A673 (cell line): ENCODE measurements around the gene MLH3. TPM values are rescaled to one million over a fixed set of nuclear protein-coding genes. Genes with fewer than 3 reads are reported as not detected.

Source experiments
- BruUV-seq: library from RNA; stranded (reverse); fragments of 400-500 nt; replicated peaks from 2 replicates; lab custom pipeline; 2021; lab: Mats Ljungman, UMichigan
- CTCF ChIA-PET: fragments of 300-600 bp; sonication (Branson Sonifier 250); formaldehyde crosslinking; loops from one replicate; lab custom pipeline; 2022; ENCODE audit warnings: antibody characterized with exemption; lab: Charles Lee
- POLR2A ChIA-PET: fragments of 300-600 bp; sonication (Branson Sonifier 250); formaldehyde crosslinking; loops from one replicate; lab custom pipeline; 2022; ENCODE audit warnings: antibody characterized with exemption; ENCODE audit not compliant: low non-redundant PET; lab: Charles Lee
- DNase-seq: peaks from one replicate; pipeline ENCODE4 v3.0.0-alpha.2; 2015; ENCODE audit warnings: low spot score
- H3K27ac ChIP-seq: fragments of 200-600 bp; sonication (generic); 2 replicates; pipeline ENCODE4 v1.5.1; 2016; ENCODE audit warnings: mixed run types, low read depth, mild to moderate bottlenecking, mixed read lengths, antibody characterized with exemption, low read length; ENCODE audit not compliant: poor library complexity, severe bottlenecking
- H3K27me3 ChIP-seq: fragments of 200-600 bp; sonication (generic); replicated peaks from 2 replicates; pipeline ENCODE4 v1.6.1; 2017; ENCODE audit warnings: mixed run types, low read depth, mild to moderate bottlenecking, mixed read lengths, antibody characterized with exemption, low read length; ENCODE audit not compliant: insufficient read depth, poor library complexity
- H3K36me3 ChIP-seq: fragments of 200-600 bp; sonication (generic); 2 replicates; pipeline ENCODE4 v1.6.1; 2016; ENCODE audit warnings: mixed run types, mild to moderate bottlenecking, mixed read lengths, antibody characterized with exemption, low read length; ENCODE audit not compliant: insufficient read depth, poor library complexity, severe bottlenecking
- H3K4me1 ChIP-seq: fragments of 200-600 bp; sonication (generic); 2 replicates; pipeline ENCODE4 v1.6.1; 2017; ENCODE audit warnings: mixed run types, mild to moderate bottlenecking, mixed read lengths, antibody characterized with exemption, low read length; ENCODE audit not compliant: insufficient read depth, poor library complexity, severe bottlenecking
- H3K4me3 ChIP-seq: fragments of 200-600 bp; sonication (generic); 2 replicates; pipeline ENCODE4 v1.5.1; 2016; ENCODE audit warnings: low read depth, mixed run types, mild to moderate bottlenecking, mixed read lengths, low read length; ENCODE audit not compliant: poor library complexity, severe bottlenecking
- H3K9me3 ChIP-seq: fragments of 200-600 bp; sonication (generic); 2 replicates; pipeline ENCODE4 v1.6.1; 2016; ENCODE audit warnings: mixed run types, low read depth, mild to moderate bottlenecking, mixed read lengths, antibody characterized with exemption, low read length; ENCODE audit not compliant: poor library complexity, severe bottlenecking
- EZH2 ChIP-seq: fragments of 200-600 bp; sonication (generic); IDR thresholded peaks from 2 replicates; pipeline ENCODE4 v1.6.1; 2017; ENCODE audit warnings: borderline replicate concordance, low read depth, mild to moderate bottlenecking, mixed read lengths, antibody characterized with exemption, low read length; ENCODE audit not compliant: poor library complexity, severe bottlenecking
- intact Hi-C: fragments of 100-400 bp; cut with micrococcal nuclease; formaldehyde crosslinking; loops from one replicate; pipeline ENCODE4 v1.10.0; 2022; ENCODE audit not compliant: unreplicated experiment
- total RNA-seq: library from RNA; stranded (reverse); gene quantifications from 2 replicates; pipeline ENCODE4 v1.2.3, GENCODE V29; 2021
- TF ChIP-seq, protein P1 (sequence below): fragments of 300-800, 200-600 bp; sonication (generic); conservative IDR thresholded peaks from 2 replicates; pipeline ENCODE4 v1.5.1; 2017; ENCODE audit warnings: low read depth, mild to moderate bottlenecking, antibody characterized with exemption, low read length, moderate library complexity, mixed read lengths

MLH3 gene
- total RNA-seq, 1 experiment from 2014 or later, result 24.0 TPM

DNA sequence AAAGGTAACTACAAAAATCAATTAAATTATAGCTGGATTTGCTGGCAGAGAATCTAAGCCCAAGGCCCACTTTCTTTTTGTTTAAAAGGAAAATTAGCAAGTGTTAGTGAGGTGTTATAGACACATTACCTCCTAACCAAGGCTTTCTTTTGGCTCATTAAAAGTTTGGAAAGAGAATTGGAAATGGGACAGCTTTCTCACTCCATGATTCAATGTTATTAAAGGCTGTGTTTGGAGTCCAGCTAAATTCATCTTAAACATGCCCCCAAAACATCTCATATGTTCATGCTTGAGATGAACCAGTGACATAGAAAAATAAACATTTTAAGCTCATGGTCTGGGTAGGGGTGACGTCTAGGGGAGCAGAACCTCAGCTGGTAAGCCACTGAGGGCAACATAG, 82.5 kb downstream of the MLH3 start:
- H3K4me3 ChIP-seq, result no peak overlapping the region
- DNase-seq, result no peak
- intact Hi-C loops, result loop anchor here (5.0 kb wide), 1 partner anchor 217 kb away; no protein-coding TSS in a partner anchor
- no peak overlapping the region for H3K27ac ChIP-seq
- TF ChIP-seq EZH2, result no peak
- TF ChIP-seq, protein P1, sequence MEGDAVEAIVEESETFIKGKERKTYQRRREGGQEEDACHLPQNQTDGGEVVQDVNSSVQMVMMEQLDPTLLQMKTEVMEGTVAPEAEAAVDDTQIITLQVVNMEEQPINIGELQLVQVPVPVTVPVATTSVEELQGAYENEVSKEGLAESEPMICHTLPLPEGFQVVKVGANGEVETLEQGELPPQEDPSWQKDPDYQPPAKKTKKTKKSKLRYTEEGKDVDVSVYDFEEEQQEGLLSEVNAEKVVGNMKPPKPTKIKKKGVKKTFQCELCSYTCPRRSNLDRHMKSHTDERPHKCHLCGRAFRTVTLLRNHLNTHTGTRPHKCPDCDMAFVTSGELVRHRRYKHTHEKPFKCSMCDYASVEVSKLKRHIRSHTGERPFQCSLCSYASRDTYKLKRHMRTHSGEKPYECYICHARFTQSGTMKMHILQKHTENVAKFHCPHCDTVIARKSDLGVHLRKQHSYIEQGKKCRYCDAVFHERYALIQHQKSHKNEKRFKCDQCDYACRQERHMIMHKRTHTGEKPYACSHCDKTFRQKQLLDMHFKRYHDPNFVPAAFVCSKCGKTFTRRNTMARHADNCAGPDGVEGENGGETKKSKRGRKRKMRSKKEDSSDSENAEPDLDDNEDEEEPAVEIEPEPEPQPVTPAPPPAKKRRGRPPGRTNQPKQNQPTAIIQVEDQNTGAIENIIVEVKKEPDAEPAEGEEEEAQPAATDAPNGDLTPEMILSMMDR, result no peak
- H3K27me3 ChIP-seq, result no peaks in the 10 kb centered on the region
- H3K4me1 ChIP-seq, result no peaks in the 10 kb centered on the region
- BruUV-seq, result no TSS peak
- ChIA-PET POLR2A (no interaction called here), CTCF (no interaction called here)
- no peaks in the 10 kb centered on the region for H3K9me3 ChIP-seq
- H3K36me3 ChIP-seq, result no peaks in the 10 kb centered on the region

DNA sequence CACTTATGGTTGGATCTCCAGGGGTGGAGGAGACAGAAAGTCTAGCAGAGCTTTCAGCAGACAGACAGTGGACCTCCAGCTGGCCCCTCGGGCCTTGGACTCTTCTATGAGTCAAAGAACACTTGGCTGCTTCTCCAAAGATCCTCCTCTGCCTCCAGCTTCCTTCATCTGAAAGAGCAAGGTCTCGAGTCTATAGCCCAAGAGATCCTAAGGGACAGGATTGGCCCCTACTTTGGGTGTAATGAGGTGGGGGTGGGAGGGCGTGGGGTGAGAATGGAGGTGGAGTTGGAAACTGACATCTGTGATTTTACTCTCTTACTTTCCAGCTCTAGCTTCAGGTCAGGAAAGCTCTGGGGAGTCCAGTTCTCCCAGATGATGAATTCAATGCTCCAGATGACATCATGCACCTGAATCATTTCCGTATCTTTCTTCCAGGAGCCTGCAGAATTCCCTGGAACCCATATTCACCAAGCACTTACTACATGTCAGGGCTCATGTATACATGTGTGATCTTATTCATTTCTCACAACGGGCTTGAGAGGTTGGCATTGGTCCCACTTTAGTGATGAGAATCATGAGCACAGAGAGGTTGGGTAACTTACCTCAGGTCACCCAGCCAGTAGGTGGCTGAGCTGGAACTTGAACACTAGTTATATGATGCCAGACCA, 85.6 kb downstream of the MLH3 start:
- BruUV-seq, result no TSS peak
- CTCF ChIA-PET, result interaction anchor here (0.6 kb wide), 1 partner anchor 15 kb away, joined by 6 read pairs; no protein-coding TSS in a partner anchor
- intact Hi-C loops, result loop anchor here (5.0 kb wide), 1 partner anchor 213 kb away; no protein-coding TSS in a partner anchor

DNA sequence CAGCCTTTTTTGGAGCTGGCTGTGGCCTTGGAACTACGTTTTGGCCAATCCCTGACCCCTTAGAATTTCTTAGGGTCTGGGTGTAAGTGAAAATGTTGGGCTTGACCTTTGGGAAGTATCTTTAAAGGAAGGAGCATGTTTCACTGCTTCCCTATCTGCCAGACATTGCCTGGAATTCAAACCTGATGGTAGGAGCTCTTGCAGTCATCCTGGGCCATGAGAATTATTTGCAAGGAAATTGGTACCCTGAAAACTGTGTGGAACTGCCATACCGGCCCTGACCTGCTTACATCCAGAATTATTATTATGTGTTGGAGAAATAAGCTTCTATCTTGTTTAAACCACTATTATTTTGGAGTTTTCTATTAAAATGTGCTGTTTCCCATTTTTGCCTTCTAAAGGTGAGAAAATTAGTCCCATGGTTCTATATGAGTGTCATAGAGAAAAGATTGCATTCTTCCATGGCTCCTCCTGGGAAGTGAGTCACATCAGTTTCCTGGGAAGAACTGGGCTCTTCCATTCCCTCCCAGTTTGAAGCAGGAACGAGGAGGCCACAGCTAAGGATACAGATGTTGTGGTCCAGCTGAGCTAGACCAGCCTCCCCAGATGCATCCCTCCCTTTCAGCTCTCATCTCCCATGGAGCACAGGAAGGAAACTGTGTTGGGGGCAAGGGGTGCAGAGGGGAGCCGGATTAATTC, 86.3 kb downstream of the MLH3 start:
- peak; percentile 88 for DNase-seq
- Histone ChIP-seq H3K4me1 (no peaks in the 10 kb centered on the region), H3K4me3 (no peak overlapping the region), H3K36me3 (no peaks in the 10 kb centered on the region), H3K27me3 (no peaks in the 10 kb centered on the region), H3K27ac (peak overlapping the region; percentile 5), H3K9me3 (no peaks in the 10 kb centered on the region)
- ChIA-PET CTCF (interaction anchor here (0.6 kb wide), 1 partner anchor 16 kb away, joined by 6 read pairs; no protein-coding TSS in a partner anchor), POLR2A (interaction anchor here (0.6 kb wide), 1 partner anchor 20 kb away, joined by 3 read pairs; no protein-coding TSS in a partner anchor)
- no TSS peak for BruUV-seq
- no peak for TF ChIP-seq EZH2
- TF ChIP-seq, protein P1, result no peak
- intact Hi-C loops, result loop anchor here (5.0 kb wide), 1 partner anchor 213 kb away; no protein-coding TSS in a partner anchor

More for the DNA sequence above, 85.6 kb downstream of the MLH3 start:
- Histone ChIP-seq H3K36me3 (no peaks in the 10 kb centered on the region), H3K4me1 (no peaks in the 10 kb centered on the region), H3K9me3 (no peaks in the 10 kb centered on the region), H3K27me3 (no peaks in the 10 kb centered on the region), H3K27ac (peak overlapping the region; percentile 5), H3K4me3 (no peak overlapping the region)
- POLR2A ChIA-PET, result interaction anchor here (0.6 kb wide), 1 partner anchor 21 kb away, joined by 3 read pairs; no protein-coding TSS in a partner anchor
- DNase-seq, result peak; percentile 48
- TF ChIP-seq, protein P1, result no peak
- TF ChIP-seq EZH2, result no peak

Other genes with a start within 250 kb of the MLH3 start
- not detected in 2 replicates for gene PROX2, start 175.3 kb downstream of the MLH3 start, total RNA-seq
- gene DLST, start 169.6 kb downstream of the MLH3 start, total RNA-seq, result 139 and 145 TPM in 2 replicates
- gene RPS6KL1, start 128.2 kb downstream of the MLH3 start, total RNA-seq, result 0.80 and 1.0 TPM in 2 replicates
- 32.2 and 48.1 TPM in 2 replicates for gene PGF, start 95.9 kb downstream of the MLH3 start, total RNA-seq
- 93.3 and 106 TPM in 2 replicates for gene EIF2B2, start 48.5 kb downstream of the MLH3 start, total RNA-seq
- gene ACYP1, start 12.6 kb upstream of the MLH3 start, total RNA-seq, result 47.1 and 50.2 TPM in 2 replicates
- gene ZC2HC1C, start 18.2 kb upstream of the MLH3 start, total RNA-seq, result 1.0 TPM in 2 replicates
- 75.8 and 76.1 TPM in 2 replicates for gene NEK9, start 75.6 kb upstream of the MLH3 start, total RNA-seq
- 275 and 278 TPM in 2 replicates for gene TMED10, start 125.1 kb upstream of the MLH3 start, total RNA-seq
- 10.2 and 13.7 TPM in 2 replicates for gene FOS, start 227.4 kb upstream of the MLH3 start, total RNA-seq